Lower leg skin (tissue), 3 donors: ENCODE measurements around the gene SLC12A3.

ENCODE experiments used
- POLR2A ChIP-seq, 2 donors: fragments of 450-650 bp; IDR thresholded peaks; one replicate each; pipeline ENCODE4 v1.6.1; 2016 to 2017; ENCODE audit warnings: antibody characterized with exemption in 2 of 2, mild to moderate bottlenecking in 1 of 2, moderate library complexity in 1 of 2
- TF ChIP-seq, protein P1 (sequence below), 3 donors: fragments of 450-650 bp; IDR thresholded peaks; one replicate each; pipeline ENCODE4 v1.5.1; 2016; ENCODE audit warnings: antibody characterized with exemption in 3 of 3, mild to moderate bottlenecking in 3 of 3, moderate library complexity in 2 of 3

DNA sequence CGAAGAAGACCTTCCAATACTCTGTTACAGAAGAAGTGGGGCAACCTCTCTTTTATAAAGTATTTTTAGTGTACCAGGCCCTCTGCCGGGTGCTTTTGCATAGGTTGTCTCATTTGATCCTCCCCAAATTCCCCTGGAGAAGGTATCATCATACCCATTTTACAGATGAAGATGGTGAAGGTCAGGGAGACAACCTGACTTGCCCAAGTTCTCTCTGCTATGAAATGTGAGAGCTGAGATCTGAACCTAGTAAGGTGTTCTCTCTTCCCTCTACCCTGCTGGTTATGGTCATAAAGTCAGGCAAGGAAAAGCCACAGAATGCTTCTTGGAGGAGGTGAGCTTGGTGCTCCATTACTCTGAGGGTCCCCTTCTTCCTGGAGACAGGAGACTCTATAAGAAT is 38.9 kb downstream of the SLC12A3 start:
- TF ChIP-seq, protein P1, sequence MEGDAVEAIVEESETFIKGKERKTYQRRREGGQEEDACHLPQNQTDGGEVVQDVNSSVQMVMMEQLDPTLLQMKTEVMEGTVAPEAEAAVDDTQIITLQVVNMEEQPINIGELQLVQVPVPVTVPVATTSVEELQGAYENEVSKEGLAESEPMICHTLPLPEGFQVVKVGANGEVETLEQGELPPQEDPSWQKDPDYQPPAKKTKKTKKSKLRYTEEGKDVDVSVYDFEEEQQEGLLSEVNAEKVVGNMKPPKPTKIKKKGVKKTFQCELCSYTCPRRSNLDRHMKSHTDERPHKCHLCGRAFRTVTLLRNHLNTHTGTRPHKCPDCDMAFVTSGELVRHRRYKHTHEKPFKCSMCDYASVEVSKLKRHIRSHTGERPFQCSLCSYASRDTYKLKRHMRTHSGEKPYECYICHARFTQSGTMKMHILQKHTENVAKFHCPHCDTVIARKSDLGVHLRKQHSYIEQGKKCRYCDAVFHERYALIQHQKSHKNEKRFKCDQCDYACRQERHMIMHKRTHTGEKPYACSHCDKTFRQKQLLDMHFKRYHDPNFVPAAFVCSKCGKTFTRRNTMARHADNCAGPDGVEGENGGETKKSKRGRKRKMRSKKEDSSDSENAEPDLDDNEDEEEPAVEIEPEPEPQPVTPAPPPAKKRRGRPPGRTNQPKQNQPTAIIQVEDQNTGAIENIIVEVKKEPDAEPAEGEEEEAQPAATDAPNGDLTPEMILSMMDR (IDR thresholded peaks at IDR 0.05): no peak
- no peak for TF ChIP-seq POLR2A (IDR thresholded peaks at IDR 0.05)
